LNCAP (cell line): ENCODE measurements around the gene MAPK7.

ENCODE experiments used
- CTCF ChIP-seq: fragments of 450-650 bp; IDR thresholded peaks from 2 replicates; pipeline ENCODE4 v1.5.1; 2017; ENCODE audit warnings: mild to moderate bottlenecking

Gene MAPK7

GRCh38 chr17:19345067-19345460 is 33.2 kb upstream of the MAPK7 start:
- TF ChIP-seq CTCF = no peak

- no peak for TF ChIP-seq CTCF
These were observed 32.6 kb upstream of the MAPK7 start for GRCh38 chr17:19345486-19346350.

GRCh38 chr17:19346351-19347255 is 31.7 kb upstream of the MAPK7 start:
- TF ChIP-seq CTCF = no peak

GRCh38 chr17:19347323-19348080 is 30.8 kb upstream of the MAPK7 start:
- no peak for TF ChIP-seq CTCF

GRCh38 chr17:19348081-19348650 is 30.1 kb upstream of the MAPK7 start:
- no peak for TF ChIP-seq CTCF

- no peak for TF ChIP-seq CTCF
These were observed 29.5 kb upstream of the MAPK7 start for GRCh38 chr17:19348806-19349205.

GRCh38 chr17:19354748-19355147 is 23.6 kb upstream of the MAPK7 start:
- TF ChIP-seq CTCF = no peak
